NCI-H2196 treated with DMSO at 0.1 percent for 48 hours (cell line): ENCODE measurements around the gene DYNLRB2.
A peak's percentile ranks its signal among the peaks of the same experiment; 100 is the strongest.

Experiments used
- DNase-seq: peaks from one replicate; lab custom pipeline; 2025; ENCODE audit not compliant: unreplicated experiment; lab: John Stamatoyannopoulos, UW

DYNLRB2 gene

GRCh38 chr16:80540516-80541305 is at the start of gene DYNLRB2:
Gene DYNLRB2 (plus strand): TSS chr16:80540993. CDS start chr16:80541077, 84 bp downstream.
- DNase-seq: peak; percentile 70

- DNase-seq: no peak
Measured at GRCh38 chr16:80500116-80500859, 40.5 kb upstream of the DYNLRB2 start.

- DNase-seq: no peak
Measured at GRCh38 chr16:80500961-80501525, 39.8 kb upstream of the DYNLRB2 start.

- DNase-seq: no peak
Measured at GRCh38 chr16:80503107-80503506, 37.7 kb upstream of the DYNLRB2 start.

- no peak for DNase-seq
Measured at GRCh38 chr16:80507538-80507937, 33.3 kb upstream of the DYNLRB2 start.

GRCh38 chr16:80509872-80510271 is 30.9 kb upstream of the DYNLRB2 start:
- no peak for DNase-seq

GRCh38 chr16:80511824-80512592 is 28.8 kb upstream of the DYNLRB2 start:
- no peak for DNase-seq

GRCh38 chr16:80512593-80512853 is 28.3 kb upstream of the DYNLRB2 start:
- no peak for DNase-seq

DNA sequence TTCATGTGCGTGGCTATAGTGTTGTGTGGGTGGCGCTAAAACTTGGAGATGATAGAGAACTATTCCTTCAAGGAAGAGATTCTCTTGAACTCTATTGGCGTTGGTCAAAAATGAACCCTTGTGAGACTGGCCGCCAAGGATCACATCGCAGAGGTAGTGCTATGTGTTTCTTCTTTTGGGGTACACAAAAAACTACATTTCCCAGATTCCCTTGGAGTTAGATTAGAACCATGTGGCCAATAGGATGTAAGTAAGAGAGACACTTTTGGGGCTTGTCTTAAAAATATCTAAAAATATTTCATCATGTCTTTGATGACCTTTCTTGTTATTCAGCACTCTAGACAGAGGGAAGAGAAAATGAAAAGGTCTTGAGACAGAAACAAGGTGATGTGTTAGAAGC is 25.4 kb upstream of the DYNLRB2 start:
- DNase-seq: no peak

DNA sequence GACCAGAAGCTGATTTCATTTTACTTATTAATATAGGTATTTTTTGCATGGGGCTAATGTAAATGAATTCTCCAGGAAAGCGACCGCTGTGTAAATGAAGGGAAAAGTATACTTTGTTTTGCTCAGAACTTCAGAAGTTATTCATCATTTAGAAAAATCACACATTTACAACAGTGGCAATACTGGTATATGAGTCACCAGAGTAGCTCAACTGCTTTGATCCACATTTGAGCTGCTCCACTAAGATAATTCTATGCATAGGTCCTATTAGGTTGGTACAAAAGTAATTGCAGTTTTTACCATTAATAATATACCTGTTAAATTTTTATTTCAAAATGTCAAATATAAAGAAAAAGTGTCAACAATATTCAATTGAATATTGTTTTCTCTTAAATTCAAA is 22.9 kb upstream of the DYNLRB2 start:
- no peak for DNase-seq

DNA sequence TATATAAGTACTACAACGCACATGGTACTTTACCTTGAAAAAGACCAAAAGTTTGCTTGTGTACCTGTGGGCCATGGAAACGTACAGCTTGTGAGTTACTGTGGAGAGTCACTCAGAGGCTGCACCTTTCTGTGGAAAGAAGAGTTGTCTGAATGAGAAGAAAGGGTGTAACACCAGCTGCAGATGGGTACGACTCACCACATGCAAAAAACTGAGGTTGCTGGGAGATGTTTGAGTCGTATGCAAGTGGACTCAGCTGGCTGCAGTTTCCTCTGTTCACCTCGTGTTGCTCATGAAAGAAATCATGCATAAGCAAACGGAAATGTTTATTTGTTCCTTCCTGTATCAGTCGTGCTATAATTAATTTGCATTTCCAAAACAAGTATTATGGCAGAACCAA is 22.4 kb upstream of the DYNLRB2 start:
- DNase-seq: no peak

- DNase-seq: no peak
Measured at GRCh38 chr16:80519189-80519588, 21.6 kb upstream of the DYNLRB2 start.

DNA sequence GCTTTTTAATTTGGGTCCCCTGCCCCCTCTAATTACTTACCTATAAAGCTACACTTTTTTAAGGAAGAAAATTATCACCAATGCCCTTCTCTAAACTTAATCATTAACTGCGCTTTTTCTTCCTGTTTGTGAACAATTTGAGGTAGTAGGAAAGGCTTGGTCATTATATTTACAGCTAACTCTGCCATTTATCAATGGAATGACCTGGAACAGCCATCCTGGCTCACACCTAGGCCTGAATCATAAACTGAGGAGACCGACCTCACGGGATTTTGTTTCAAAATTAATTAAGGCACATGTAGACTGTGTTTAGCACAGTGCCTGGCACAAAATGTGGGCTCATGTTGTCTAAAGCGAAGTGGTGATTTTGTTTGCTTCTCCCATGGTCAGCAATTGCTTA is 15.4 kb upstream of the DYNLRB2 start:
- DNase-seq: no peak

DNA sequence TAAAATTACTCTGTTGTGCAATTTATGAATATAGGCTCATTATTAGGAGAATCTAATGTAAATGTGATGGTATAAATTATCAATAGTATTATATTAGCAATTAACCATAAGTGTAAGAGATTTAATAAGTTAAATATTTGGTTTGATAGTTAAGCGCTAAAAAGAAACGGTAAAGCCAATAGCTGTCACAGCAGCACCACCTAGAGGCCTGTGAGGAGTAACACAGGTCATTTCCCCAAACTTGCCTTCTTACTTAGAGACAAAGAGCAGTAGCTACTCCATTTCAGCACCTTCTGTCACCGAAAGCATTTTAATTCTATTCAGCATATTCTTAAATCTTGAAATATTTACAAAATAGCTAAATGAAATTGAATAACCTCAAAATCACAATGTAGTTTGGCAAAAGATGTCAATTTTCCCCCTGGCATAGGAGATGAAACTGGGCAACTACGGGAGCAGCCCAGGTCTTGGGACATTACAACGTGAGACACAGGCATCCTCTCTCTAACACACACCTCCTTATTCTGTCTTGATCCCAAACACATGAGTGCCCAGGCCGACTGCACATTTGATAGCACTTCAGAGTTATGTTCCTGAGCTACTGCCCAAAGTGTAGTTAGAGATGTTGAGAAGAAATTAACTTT is 14.3 kb upstream of the DYNLRB2 start:
- DNase-seq: peak; percentile 27

DNA sequence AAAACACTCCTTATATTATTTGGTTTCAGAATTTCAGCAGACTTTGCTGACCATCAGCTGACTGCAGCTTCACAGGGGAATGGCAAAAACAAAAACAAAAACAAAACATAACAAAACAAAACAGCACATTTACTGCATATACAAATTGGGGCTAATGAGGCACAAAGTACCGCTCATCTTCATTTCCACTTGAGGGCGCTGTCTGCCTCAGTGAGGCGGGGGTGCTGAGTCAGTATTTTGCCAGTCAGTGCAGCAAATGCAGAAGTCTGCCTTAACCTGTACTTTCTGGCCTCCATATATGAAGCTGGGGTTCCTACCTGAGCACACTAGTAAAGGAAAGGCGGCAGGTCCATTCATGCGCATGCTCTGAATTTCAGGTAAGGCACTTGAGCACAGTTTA is 13.5 kb upstream of the DYNLRB2 start:
- DNase-seq: no peak

- DNase-seq: no peak
Measured at GRCh38 chr16:80530479-80530878, 10.3 kb upstream of the DYNLRB2 start.

GRCh38 chr16:80536238-80536637 is 4.6 kb upstream of the DYNLRB2 start:
- no peak for DNase-seq

- DNase-seq: no peak
Measured at GRCh38 chr16:80541306-80541694, 507 bp downstream of the DYNLRB2 start.

DNA sequence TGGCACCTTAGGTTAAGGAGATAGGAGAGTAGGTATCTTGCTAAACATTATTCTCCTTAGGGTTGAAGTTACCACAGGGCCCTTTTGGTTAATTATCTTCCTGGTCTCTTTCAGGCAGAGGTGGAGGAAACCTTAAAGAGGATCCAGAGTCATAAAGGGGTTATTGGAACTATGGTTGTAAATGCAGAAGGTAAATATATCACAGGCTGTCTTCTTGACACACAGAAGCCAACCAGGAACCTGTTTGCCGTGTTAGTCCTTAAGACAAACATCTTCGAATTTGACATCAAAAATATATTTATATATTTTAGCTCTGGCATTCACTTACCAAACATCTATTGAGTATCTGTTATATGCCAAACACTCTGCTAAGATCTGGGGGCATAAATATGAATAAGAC is 2.4 kb downstream of the DYNLRB2 start:
- no peak for DNase-seq

DNA sequence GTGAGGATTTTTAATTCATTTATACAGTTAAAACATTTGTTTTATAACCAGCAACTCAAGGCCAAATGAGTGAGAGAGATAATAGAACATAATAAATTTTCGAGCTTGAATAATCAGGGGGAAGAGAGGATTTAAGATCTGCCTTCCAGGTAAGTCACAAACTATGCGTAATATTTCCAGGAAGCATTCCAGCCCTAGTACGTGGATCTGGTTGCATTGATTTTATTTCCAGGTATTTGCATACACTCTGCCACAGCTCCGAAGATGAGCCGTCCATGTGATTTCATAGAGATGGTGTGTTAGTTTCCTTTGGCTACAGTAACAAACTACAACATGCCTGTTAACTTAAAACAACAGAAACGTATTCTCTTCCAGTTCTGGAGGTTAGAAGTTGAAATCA is 3.5 kb downstream of the DYNLRB2 start:
- no peak for DNase-seq

GRCh38 chr16:80546249-80546648 is 5.5 kb downstream of the DYNLRB2 start:
- no peak for DNase-seq
